NCI-H526 (cell line): ENCODE results near the gene DTX1.

Source experiments
- DNase-seq, 2 experiments: peaks; one replicate each; lab custom pipeline; 2025; lab: John Stamatoyannopoulos, UW

Gene DTX1

DNA sequence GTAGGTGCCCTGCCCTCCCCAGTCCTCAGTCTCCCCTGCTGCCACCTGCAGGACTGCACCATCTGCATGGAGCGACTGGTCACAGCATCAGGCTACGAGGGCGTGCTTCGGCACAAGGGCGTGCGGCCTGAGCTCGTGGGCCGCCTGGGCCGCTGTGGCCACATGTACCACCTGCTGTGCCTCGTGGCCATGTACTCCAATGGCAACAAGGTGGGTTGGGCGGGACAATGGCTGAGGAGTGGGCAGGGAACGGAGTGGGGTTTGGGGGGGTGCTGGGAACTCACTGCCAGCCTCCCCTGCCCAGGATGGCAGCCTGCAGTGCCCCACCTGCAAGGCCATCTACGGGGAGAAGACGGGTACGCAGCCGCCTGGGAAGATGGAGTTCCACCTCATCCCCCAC lies 38.2 kb downstream of the DTX1 start:
- no peak for DNase-seq

DNA sequence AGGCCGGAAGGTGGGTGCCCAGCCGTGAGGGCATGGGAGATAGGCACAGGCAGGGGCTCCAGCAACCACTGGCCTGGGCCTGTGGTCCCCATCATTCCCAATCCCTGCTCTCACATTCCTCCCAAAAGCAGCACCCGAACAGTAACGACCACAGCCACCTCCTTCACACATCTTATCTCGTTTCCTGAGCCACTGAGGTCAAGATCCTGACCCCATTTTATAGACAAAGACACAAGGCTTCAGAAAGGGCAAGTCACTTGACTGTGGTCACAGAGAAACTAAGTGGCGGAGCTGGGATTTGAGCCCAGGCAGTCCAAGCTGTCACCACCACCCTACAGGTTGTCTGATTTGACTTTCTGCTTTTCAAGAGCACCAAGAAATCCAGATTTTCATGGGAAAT lies 38.9 kb downstream of the DTX1 start:
- DNase-seq = no peak

DNA sequence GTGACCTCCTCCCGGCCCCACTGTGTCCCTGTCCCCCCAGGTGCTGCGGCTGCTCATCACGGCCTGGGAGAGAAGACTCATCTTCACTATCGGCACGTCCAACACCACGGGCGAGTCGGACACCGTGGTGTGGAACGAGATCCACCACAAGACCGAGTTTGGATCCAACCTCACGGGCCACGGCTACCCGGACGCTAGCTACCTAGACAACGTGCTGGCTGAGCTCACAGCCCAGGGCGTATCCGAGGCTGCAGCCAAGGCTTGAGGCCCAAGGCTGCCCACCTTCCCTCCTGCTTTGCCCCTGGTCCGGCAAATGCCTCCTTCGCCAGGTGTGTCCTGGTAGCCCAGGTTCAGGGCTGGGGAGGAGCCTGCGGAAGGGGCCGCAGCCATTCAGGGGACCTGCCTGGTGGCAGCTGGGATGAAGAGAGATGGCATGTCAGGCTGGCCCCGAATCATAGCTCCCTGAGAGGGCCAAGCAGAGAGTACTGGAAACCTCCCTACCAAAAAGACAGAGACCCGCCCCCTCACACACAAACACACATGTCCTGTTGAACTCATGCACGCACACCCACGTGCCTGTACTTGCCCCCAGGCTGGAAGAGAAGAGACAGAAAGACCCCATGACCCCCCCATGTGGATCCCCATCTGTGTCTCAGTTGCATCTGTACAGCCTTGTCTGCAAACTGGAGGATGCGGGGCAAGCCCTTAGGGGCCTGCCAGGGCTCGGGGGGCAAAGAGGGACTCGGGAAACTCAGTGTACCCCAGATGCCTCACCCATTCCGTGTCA lies 40.3 kb downstream of the DTX1 start:
- DNase-seq = no peak

DNA sequence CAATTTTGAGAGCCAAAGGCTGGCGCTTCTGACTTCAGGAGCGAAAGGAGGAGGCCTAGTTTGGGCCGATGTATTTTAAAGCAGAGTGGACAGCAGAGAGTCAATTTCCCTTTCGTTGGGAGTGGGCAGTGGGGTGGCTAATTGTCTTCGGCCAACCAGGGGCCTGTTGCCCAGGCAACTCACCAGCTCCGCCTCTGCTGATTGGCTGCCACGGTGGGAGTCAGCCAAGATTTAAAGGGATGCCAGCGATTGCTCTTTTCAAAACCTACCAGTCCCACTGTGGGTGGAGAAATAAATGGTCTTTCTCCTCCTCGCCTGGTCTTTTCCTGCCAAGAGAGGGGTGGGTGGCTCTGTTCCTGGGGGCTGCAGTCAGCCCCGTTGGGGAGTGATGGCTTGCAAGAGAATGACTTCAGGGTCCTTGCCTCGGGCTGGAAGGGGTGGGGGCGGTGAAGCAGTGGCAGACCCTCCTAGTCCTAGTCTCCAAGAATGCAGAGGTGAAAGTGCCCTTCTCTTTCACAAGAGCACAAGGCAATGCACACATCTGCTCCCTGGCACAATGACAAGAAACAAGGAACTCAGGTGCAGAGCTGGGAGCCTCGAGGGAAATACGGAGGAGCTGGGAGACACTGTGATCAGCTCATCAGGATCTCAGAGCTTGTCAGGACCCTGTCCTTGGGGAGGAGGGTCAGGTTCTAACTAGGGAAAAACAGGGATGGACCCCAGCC lies 41.3 kb downstream of the DTX1 start:
- peak in 1 of 2 experiments; percentile 46 for DNase-seq

DNA sequence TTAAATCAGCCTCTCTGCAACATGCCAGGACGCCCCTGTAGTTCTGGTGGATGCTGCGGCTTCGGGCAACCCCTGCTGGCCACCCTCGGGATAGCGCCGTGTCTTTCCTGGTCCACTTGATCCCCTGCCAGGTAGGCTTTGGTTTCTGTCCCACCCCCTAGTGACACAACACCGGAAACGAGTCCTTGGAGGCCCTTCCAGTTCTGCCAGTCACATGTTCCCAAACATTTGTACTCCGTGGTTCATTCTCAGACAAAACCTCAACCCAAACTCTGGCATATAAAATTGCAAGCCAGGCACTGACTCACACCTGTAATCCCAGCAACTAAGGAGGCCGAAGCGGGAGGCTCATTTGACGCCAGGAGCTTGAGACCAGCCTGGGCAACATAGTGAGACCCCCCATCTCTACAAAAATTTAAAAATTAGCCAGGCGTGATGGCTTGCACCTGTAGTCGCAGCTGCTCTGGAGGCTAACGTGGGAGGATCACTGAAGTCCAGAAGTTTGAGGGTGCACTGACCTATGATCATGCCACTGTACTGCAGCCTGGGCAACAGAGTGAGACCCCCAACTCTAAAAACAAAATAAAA lies 42.0 kb downstream of the DTX1 start:
- DNase-seq = peak; percentile 71 to 86

DNA sequence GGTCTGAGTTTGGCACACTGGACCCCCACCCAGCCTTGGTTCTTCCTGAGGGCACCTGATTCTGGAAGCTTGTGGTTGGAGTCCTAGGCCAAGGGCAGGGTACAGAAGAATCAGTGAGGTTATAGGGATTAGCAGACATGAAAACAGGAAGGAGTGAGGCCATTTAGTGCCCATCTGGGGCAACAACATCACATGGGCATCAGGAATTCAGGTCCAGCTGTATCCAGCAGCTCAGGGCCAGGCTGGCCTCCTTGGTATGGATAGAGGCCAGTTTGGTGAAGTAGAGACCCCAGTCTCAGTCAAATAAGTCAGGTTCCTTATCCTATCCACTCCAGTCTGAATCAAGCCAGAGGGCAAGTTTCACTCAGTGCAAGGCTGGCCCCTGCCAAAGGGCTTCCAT lies 42.8 kb downstream of the DTX1 start:
- no peak for DNase-seq

DNA sequence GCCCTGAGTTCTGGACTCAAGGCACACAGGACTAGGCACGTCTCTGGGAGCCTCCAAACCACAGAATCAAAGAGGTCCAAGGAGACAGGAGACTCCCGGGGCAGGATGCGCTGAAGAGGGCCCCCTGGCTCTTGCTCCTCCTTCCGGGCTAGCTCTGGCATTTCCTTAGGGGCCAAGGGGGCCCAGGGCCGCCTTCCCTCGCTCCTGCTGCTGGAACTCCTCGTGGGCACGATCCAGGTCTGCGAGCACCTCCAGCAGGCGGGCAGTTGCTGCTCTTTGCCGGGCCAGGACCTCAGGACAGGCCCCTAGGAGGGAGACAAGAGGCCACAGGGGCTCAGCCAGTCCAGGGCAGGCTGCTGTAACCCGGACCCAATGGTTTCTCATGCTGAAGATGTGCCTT lies 43.2 kb downstream of the DTX1 start:
- no peak for DNase-seq

DNA sequence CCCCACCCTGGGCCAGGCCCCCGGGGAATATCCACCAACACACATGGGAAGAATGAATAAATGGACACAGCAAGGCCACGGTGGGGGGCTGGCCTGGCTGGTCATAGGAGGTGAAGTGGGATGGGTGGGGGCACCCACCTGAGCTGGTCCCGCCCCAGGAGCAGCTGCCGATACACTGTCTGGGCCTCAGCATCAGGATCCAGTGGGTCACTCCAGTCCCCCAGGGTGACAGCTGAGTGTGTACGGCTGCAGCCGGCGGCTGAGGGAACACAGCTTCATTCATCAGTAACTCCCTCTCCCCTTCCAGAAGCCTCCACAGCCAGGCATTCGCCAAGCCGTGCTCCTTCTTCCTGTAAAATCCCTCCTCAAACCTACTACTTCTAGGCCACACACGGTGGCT lies 45.2 kb downstream of the DTX1 start:
- no peak for DNase-seq

DNA sequence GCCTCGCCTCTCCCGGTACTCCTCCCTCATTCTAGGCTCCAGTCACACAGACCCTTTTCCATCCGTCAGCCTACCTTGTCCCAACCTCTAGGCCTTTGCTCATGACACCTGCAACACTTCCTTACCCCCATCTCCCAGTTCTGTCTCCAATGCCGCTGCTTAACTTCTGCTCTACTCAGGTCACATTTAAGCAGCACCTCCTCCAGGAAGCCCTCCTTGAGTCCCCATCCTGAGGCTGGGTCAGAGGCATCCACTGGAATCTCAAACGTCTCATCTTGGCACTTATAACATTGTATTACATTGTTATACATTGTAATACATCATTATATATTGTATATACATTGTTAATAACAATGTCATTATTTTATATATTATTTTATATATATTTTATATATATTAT lies 46.3 kb downstream of the DTX1 start:
- DNase-seq = no peak

DNA sequence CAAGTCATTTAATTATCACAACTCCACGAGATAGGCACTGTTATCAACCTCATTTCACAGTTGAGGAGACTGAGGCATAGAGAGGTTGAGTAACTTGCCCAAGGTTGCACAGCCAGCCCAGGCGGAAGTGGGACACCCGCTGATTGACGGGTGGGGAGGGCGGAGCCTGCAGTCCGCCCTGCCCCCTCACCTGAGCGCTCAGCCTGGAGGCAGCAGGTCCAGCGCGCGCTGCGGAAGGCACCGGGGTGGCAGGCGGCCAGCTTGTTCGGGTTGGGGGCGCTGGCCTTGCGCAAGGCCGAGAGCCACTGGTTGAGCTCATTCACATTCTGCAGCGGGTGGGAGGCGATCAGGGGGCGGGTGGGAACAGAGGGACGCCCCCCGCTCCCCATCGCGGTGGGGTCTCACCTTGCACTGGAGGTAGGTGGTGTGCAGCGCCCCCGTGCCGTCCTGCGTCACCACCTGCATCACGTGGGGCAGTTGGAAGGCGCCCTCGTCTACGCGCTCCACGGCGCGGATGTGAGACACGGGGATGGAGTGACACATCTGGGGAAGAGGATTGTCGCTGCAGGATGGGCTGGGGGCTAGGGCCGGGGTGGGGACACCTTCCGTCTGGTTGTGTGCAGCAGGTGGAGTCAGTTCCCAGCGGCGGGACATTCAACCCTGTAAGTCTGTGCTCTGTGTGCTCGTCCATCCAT lies 47.4 kb downstream of the DTX1 start:
- peak; percentile 35 to 80 for DNase-seq

DNA sequence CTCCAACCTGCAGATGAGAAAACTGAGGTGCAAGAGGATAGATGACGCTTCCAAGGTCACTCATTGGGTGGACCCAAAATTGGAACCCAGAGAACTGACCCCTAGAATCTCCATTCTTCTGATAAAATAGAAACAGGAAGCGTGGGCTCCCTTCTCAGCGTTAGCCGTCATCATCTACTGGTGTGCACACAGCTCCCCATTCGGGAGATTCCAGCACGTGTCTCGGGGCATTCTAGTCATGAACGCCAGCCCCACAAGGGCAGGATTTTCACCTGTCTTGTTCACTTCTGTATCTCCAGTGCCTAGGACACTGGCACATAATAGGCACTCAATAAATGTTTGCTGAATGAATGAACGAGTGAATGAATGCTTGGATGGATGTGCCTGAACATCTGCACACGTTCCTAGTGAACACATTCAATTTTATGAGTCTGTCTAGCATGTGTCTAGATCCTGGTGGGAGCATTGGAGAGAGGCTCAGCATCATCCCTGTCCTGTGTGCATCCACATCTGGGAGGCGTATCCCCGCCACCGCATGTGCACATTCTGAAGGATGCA lies 48.5 kb downstream of the DTX1 start:
- no peak for DNase-seq

DNA sequence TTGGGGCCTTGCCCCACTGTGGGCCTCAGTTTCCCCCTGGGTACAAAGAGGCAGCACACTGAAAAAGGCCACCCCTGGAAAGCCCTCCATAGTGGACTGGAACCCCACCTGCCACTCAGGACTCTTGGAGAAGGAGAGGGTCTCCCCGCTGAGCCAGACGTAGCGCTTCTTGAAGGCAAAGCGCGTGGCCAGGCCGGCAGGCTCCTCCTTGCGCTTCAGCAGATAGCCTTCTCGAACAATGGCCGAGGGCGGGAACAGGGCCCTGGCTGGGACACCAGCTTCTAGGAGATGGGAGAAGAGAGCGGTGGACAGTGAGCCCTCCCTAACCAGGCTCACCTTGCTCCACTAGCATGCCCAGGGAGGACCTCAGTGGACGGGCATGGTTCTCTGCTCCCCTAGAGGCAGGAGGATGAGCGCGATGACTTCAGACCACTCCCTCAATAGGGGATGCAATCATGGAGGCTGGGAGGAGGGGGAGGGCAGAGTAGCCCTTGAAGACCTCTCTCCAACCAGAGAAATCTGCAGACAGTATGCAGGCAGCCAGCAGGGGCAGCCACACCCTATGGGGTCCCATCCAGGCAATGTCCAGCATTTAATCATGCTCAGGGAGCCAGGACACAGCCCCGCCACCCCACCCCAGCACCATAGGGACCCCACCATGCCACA lies 49.2 kb downstream of the DTX1 start:
- no peak for DNase-seq

DNA sequence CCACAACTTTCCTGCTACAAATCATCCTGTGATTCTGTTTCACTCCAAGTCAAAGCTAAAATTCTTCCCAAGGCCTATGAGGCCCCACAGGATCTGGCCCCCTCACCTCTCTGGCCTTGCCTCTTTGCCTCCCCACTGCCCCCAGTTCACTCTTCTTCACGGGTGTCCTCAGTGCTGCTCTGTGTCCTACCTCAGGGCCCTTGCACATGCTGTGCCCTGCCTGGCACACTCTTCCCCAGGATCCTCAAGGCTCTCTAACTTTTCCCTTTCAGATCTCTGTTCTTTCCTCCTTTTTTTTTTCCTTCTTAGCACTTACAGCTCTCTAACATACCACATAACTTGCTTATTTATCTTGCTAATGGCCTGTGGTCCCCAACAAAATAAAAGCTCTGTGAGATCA lies 49.8 kb downstream of the DTX1 start:
- DNase-seq = no peak

DNA sequence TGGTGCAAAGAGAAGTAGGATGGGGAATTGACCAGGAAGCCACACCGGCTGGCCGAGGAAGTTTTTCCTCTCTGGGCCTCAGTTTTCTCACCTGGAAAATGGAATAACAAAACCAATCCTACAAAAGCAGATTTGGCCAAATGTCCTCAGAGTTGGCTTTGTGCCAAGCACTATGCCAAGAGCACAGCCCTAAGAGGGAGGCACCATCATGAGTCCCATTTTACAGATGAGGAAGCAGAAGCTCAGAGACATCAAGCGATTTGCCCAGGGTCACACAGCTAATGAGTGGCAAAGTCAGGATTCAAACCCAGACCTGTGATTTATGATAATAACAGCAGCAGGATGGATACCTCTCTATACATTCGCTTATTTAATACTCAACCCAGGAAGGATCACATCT lies 51.8 kb downstream of the DTX1 start:
- DNase-seq = no peak

DNA sequence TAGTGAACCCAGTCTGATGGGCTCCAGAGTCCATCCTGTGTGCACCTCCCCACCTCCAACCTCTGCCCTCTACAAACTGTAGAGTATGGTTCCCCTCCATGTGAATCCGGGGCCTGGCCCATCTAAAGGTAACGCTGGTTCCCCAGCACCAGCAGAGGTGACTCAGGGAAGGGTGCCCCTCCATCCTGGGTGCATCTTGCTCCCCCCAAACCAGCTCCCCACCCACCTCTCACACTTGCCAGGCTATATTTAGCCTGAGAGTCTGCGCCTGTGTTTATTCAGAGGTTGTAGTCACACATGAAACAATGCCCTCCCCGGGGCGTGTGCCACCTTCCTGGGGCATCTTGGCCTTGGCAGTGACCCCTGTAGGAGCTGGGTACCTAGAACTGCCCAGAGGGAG lies 52.8 kb downstream of the DTX1 start:
- DNase-seq = no peak

DNA sequence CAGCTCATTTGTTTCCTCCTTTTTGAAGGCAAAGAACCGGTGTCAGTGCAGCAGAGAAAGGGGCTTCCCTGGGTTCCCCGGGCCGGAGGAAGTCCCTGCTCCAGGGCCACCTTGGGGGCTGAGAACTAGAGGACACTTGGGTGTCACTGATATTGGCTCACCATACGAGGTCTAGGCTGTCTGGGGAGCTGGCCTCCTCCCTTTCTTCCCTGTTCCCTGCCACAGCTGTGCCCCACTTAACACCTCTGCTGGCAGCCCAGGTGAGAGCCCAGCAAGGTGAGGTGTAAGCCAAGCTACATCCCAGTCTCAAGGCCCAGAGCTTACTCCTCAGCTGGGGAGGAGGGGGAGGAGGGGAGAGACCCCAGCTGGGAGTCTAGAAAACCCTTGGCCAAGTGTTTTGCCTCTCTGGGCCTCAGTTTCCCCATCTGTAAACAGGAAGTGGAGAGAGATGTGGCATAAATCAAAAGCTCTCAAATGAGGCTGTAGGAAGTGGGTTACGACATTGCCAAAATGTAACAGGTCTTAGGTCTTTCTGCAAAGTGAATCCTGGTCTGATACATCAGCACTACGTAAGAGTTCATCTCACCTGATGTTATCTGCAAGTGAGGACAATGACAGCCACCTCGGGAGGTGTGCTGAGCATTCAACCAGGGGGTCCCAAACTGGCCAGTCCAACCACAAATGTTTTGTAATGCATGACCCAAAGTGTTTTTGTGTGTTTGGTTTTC lies 53.5 kb downstream of the DTX1 start:
- no peak for DNase-seq

DNA sequence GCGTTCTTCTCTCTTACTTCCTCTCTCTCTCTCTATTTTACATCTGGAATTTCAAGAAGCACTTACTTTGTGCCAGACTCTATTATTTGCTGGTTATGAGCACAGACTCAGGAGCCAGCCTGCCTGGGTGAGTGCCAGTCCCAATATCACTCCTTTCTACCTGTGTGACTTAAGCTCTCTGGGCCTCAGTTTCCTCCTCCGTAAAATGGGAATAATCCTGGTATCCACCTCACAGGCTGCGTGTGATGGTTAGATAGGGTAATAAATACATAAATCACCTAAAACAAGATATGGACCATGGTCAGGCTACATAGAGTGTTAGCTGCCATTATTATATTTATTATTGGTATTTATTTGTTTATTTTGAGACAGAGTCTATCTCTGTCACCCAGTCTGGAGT lies 54.7 kb downstream of the DTX1 start:
- no peak for DNase-seq

DNA sequence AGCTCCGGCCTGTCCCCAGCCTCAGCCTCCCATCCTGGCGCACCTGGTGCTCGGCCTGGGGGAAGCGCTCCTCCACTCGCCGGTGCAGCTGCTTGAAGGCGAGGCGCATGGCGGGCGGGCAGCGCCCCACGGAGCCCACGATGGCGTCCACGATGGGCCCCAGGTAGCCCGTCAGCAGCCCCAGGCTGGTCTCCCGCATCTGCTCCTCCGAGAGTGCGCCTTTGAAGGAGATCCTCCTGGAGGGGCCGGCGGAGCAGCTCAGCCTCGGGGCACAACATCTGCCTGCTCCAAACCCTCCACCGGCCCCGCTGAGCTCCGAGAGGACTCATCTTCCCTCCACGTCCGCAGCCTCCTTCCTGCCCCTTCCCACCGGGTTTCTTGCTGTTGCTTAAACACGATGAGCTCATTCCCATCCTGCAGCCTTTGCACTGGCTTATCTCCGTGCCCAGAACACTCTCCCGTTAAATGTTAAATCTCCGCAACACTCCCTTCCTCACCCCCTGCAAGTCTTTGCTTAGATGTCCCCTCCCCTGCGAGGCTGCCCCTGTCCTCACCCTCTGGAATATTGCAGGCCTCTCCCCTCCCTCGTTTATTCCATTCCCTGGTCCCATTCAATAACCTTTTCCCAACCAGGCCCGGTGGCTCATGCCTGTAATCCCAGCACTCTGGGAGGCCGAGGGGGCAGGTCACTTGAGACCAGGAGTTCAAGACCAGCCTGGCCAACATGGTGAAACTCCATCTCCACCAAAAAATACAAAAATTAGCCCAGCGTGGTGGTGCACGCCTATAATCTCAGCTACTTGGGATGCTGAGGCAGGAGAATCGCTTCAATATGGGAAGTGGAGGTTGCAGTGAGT lies 55.7 kb downstream of the DTX1 start:
- DNase-seq = no peak

DNA sequence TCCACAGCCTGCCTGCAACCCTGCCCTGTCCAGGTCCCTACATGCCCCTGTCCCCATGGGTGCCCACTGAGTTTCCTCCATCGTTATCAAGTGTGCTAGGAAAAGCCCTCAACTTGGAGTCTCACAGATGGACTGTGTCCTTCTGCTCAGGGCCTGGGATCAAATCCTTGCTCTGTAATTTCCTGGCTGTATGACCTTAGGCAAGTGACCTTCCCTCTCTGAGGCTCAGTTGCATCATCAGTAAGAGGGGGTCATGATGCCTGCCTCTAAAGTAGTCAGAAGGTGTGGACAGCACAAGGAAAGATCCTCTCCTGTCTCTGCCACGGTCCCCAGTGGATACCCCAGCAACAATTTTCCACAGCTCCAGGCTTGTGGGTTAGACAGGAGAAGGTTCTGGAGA lies 56.9 kb downstream of the DTX1 start:
- DNase-seq = no peak
